SK-N-SH (cell line): Measurements from ENCODE around the gene SLC36A4. TPM values are rescaled to one million over a fixed set of nuclear protein-coding genes. Genes with fewer than 3 reads are reported as not detected.

Experiments used
- CTCF ChIA-PET: fragments of 300-600, 350-600 bp; formaldehyde crosslinking; extraction: SDS; loops from one replicate; lab custom pipeline; 2021; lab: Yijun Ruan, JAX
- POLR2A ChIA-PET: fragments of 350-600 bp; sonication (Branson Sonifier 250); formaldehyde crosslinking; extraction: SDS; loops from one replicate; lab custom pipeline; 2020; ENCODE audit warnings: antibody characterized with exemption, inconsistent platforms; lab: Yijun Ruan, JAX
- DNase-seq: peaks from one replicate; pipeline ENCODE4 v3.0.0; 2012
- H2AFZ ChIP-seq: fragments of 200-600 bp; sonication (generic); 2 replicates; pipeline ENCODE4 v1.8.1; 2016; ENCODE audit warnings: antibody characterized with exemption, mild to moderate bottlenecking, low read depth
- H3F3A ChIP-seq: fragments of 200-600 bp; sonication (generic); replicated peaks from 2 replicates; pipeline ENCODE3; 2016; ENCODE audit warnings: antibody characterized with exemption, mild to moderate bottlenecking; ENCODE audit not compliant: insufficient read depth
- H3K27ac ChIP-seq, 2 experiments: fragments of 200-500 bp in 1 of 2; fragments of 200-600 bp in 1 of 2; sonication (Bioruptor generic) in 1 of 2; sonication (generic), shearing (Covaris generic) in 1 of 2; 2 replicates each; pipeline versions ENCODE4 v1.5.1 to v1.6.1; 2014 to 2016; ENCODE audit warnings: low read depth in 2 of 2, inconsistent platforms in 1 of 2, low read length in 1 of 2, mild to moderate bottlenecking in 1 of 2, mixed read lengths in 1 of 2
- H3K27me3 ChIP-seq: fragments of 200-600 bp; sonication (generic), shearing (Covaris generic); 2 replicates; pipeline ENCODE4 v1.6.1; 2016; ENCODE audit warnings: mixed run types; ENCODE audit not compliant: insufficient read depth
- H3K36me3 ChIP-seq, 2 experiments: fragments of 200-500 bp in 1 of 2; fragments of 200-600 bp in 1 of 2; sonication (Bioruptor generic) in 1 of 2; sonication (generic) in 1 of 2; replicated peaks in 1 of 2; 2 replicates each; pipeline versions ENCODE3 to v1.5.1; 2014 to 2016; ENCODE audit warnings: low read length in 1 of 2, mild to moderate bottlenecking in 1 of 2; ENCODE audit not compliant: insufficient read depth in 2 of 2, control insufficient read depth in 1 of 2
- H3K4me1 ChIP-seq, 2 experiments: fragments of 200-500 bp in 1 of 2; fragments of 200-600 bp in 1 of 2; sonication (Bioruptor generic) in 1 of 2; sonication (generic), shearing (Covaris generic) in 1 of 2; 2 replicates each; pipeline versions ENCODE4 v1.5.1 to v1.6.1; 2014 to 2016; ENCODE audit warnings: low read depth in 1 of 2, low read length in 1 of 2, mixed run types in 1 of 2; ENCODE audit not compliant: insufficient read depth in 2 of 2, control insufficient read depth in 1 of 2
- H3K4me2 ChIP-seq: fragments of 200-600 bp; sonication (generic), shearing (Covaris generic); 2 replicates; pipeline ENCODE4 v1.6.1; 2017; ENCODE audit warnings: mixed run types
- H3K4me3 ChIP-seq, 2 experiments: fragments of 200-500 bp in 1 of 2; fragments of 200-600 bp in 1 of 2; sonication (Bioruptor generic) in 1 of 2; sonication (generic), shearing (Covaris generic) in 1 of 2; 2 replicates each; pipeline versions ENCODE4 v1.5.1 to v1.8.1; 2014 to 2016; ENCODE audit warnings: low read depth in 2 of 2, inconsistent platforms in 1 of 2, low read length in 1 of 2, mild to moderate bottlenecking in 1 of 2, mixed read lengths in 1 of 2, moderate library complexity in 1 of 2
- H3K79me2 ChIP-seq: fragments of 200-600 bp; sonication (generic); 2 replicates; pipeline ENCODE4 v1.8.1; 2017; ENCODE audit warnings: mild to moderate bottlenecking; ENCODE audit not compliant: insufficient read depth
- H3K9ac ChIP-seq: fragments of 200-600 bp; sonication (generic); 2 replicates; pipeline ENCODE4 v1.6.1; 2017; ENCODE audit warnings: mixed run types
- H3K9me2 ChIP-seq: fragments of 200-600 bp; sonication (generic); 2 replicates; pipeline ENCODE4 v1.6.1; 2017; ENCODE audit warnings: mixed run types
- H3K9me3 ChIP-seq: fragments of 200-600 bp; sonication (generic); 2 replicates; pipeline ENCODE4 v1.6.1; 2017; ENCODE audit warnings: mixed run types, mild to moderate bottlenecking, moderate library complexity
- H4K20me1 ChIP-seq: fragments of 200-600 bp; sonication (generic); 2 replicates; pipeline ENCODE4 v1.6.1; 2017; ENCODE audit warnings: mild to moderate bottlenecking, mixed run types; ENCODE audit not compliant: insufficient read depth
- EP300 ChIP-seq, 2 experiments: IDR thresholded peaks; 2 replicates each; pipeline versions ENCODE4 v1.4.0 to v1.6.1; 2012; ENCODE audit warnings: borderline replicate concordance in 1 of 2, low read depth in 1 of 2, low read length in 1 of 2
- EZH2phosphoT487 ChIP-seq: fragments of 200-600 bp; sonication (generic); IDR thresholded peaks from 2 replicates; pipeline ENCODE4 v1.6.1; 2017; ENCODE audit warnings: low read depth, mixed run types, mild to moderate bottlenecking, antibody characterized with exemption, moderate library complexity, borderline replicate concordance
- FOSL2 ChIP-seq: IDR thresholded peaks from 2 replicates; pipeline ENCODE4 v1.4.0; 2012; ENCODE audit warnings: low read depth, mild to moderate bottlenecking, moderate library complexity, borderline replicate concordance
- FOXM1 ChIP-seq: IDR thresholded peaks from 2 replicates; pipeline ENCODE4 v1.4.0; 2012; ENCODE audit warnings: low read depth, mild to moderate bottlenecking
- GATA2 ChIP-seq: sonication (generic); formaldehyde crosslinking; IDR thresholded peaks from 2 replicates; pipeline ENCODE4 v1.5.0; 2020; ENCODE audit warnings: mild to moderate bottlenecking, missing genetic modification reagents
- RAD21 ChIP-seq: IDR thresholded peaks from 2 replicates; pipeline ENCODE4 v1.6.1; 2012; ENCODE audit warnings: mild to moderate bottlenecking, low read length
- RCOR1 ChIP-seq: fragments of 150-350 bp; IDR thresholded peaks from 2 replicates; pipeline ENCODE4 v1.6.1; 2017; ENCODE audit warnings: antibody characterized with exemption, low read length
- TEAD4 ChIP-seq: IDR thresholded peaks from 2 replicates; pipeline ENCODE4 v1.4.0; 2012; ENCODE audit warnings: mild to moderate bottlenecking, borderline replicate concordance; ENCODE audit not compliant: insufficient read depth
- YY1 ChIP-seq: IDR thresholded peaks from 2 replicates; pipeline ENCODE4 v1.4.0; 2012; ENCODE audit warnings: low read depth, mild to moderate bottlenecking
- WGBS: methylation state at CpG from one replicate; pipeline ENCODE4 v1.1.6; 2017; ENCODE audit warnings: low lambda C conversion rate; 5-methylcytosine and 5-hydroxymethylcytosine counted together
- polyA plus RNA-seq, 3 experiments: library from polyadenylated mRNA; depleted of rRNA; stranded (reverse); fragments of >200 nt; gene quantifications; 2 replicates each; pipeline ENCODE4 v1.2.3, GENCODE V29; 2012
- TF ChIP-seq, protein P1 (sequence below): fragments of 150-350 bp; IDR thresholded peaks from 2 replicates; pipeline ENCODE4 v1.6.1; 2016; ENCODE audit warnings: mild to moderate bottlenecking, low read depth, low read length

Gene SLC36A4
- polyA plus RNA-seq, 1 of the 3 experiments (the other 2 are of a cell fraction): 9.7 TPM

DNA sequence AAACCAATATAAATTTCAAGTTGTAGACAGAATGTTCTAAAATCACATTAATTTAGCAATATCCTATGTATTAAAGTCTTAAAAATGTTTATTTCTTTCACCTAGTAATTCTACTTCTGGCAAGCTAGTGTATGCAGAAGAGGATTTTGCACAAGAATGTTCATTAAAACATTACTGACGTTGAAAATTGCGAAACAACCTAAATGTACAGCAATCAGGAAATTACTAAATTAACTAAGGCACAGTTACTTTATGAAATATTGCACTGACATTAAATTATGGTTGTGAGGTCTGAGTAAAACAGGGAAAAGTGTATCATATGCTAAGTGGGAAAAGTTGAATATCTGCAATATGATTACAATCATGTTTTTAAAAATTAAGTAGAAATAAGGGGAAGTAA, 4.1 kb downstream of the SLC36A4 start (continued):
- TF ChIP-seq, protein P1, sequence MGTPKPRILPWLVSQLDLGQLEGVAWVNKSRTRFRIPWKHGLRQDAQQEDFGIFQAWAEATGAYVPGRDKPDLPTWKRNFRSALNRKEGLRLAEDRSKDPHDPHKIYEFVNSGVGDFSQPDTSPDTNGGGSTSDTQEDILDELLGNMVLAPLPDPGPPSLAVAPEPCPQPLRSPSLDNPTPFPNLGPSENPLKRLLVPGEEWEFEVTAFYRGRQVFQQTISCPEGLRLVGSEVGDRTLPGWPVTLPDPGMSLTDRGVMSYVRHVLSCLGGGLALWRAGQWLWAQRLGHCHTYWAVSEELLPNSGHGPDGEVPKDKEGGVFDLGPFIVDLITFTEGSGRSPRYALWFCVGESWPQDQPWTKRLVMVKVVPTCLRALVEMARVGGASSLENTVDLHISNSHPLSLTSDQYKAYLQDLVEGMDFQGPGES: no peak
- TF ChIP-seq TEAD4 (no peak), GATA2 (CRISPR knock-in tag) (no peak)

DNA sequence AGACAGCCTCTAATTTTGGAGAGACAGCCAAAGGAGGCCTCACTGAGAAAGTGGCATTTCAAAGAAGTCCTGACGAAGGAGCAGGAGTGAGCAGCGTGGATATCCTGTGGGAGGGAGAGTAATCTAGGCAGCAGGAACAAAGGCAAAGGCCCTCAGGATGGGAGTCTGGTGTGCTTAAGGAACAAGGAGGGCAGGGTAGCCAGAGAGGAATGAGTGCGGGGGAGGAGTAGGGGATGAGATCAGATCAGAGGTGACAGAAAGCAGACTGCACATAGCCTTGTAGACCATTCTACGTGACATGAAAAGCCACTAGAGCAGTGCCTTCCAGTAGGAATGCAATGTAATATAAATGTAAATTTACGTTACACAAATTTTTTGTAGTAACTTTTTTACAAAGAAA, 5.6 kb downstream of the SLC36A4 start:
- H3K36me3 ChIP-seq: peaks cover 0 to 29% of the 10 kb centered on the region in 2 experiments
- H3K9ac ChIP-seq: no peak overlapping the region
- WGBS: 99% methylated on average over 5 of the region's 5 CpGs
- no peaks in the 10 kb centered on the region for H3F3A ChIP-seq
- H3K79me2 ChIP-seq: peaks cover 97% of the 10 kb centered on the region
- ChIA-PET CTCF (interaction anchor here (2.4 kb wide), 1 partner anchor 22 kb away, joined by 11 read pairs; no protein-coding TSS in a partner anchor), POLR2A (no interaction called here)
- no peak overlapping the region for H3K4me3 ChIP-seq
- H3K4me2 ChIP-seq: no peak overlapping the region
- peaks cover 0 to 17% of the 10 kb centered on the region in 2 experiments; a peak in 2 of 4 replicates for H3K4me1 ChIP-seq
- no peaks in the 10 kb centered on the region for H3K27me3 ChIP-seq
- TF ChIP-seq EZH2phosphoT487 (no peak), GATA2 (CRISPR knock-in tag) (peak; percentile 46; the same call in 1 of the 2 replicates)
- H3K9me2 ChIP-seq: no peaks in the 10 kb centered on the region
- H3K9me3 ChIP-seq: peaks cover 11% of the 10 kb centered on the region; the same call in 1 of the 2 replicates
- peak; percentile 28 for DNase-seq
- H4K20me1 ChIP-seq: no peaks in the 10 kb centered on the region
- peak overlapping the region in 1 of 2 experiments; percentile 24; a peak in 2 of 4 replicates for H3K27ac ChIP-seq
- no peak overlapping the region for H2AFZ ChIP-seq

DNA sequence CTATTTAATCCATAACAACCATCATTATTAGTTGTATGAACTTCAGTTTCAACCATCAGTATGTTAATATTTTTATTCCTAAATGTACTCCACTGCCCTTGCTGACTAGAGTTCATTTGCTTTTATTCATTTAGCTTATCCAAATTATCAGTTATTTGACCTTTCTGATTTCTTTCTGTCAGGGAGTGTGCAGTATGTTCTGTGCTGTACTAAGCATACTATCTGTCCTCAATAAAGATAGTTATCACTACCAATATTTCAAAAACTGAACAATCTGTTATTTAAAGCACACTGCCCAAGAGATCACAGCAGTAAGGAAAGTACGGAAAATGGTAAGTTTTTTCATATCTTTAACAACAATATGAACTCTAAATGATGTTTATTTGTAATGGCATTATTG, 8.3 kb downstream of the SLC36A4 start:
- Histone ChIP-seq H3K36me3 (peaks cover 14 to 41% of the 10 kb centered on the region in 2 experiments), H3F3A (no peaks in the 10 kb centered on the region), H3K9me2 (no peaks in the 10 kb centered on the region), H2AFZ (no peak overlapping the region), H3K4me3 (no peak overlapping the region), H3K4me1 (peaks cover 0 to 9% of the 10 kb centered on the region in 2 experiments; a peak in 2 of 4 replicates), H3K27ac (no peak overlapping the region; a peak in 2 of 4 replicates), H3K9me3 (peaks cover 16% of the 10 kb centered on the region; the same call in 1 of the 2 replicates), H3K4me2 (no peak overlapping the region), H3K79me2 (peaks cover 84% of the 10 kb centered on the region), H3K27me3 (no peaks in the 10 kb centered on the region), H3K9ac (no peak overlapping the region), H4K20me1 (no peaks in the 10 kb centered on the region)
- CTCF ChIA-PET: interaction anchor here (0.6 to 1.2 kb wide), 2 partner anchors 12 to 248 kb away, joined by 3 to 4 read pairs; no protein-coding TSS in a partner anchor
- DNase-seq: no peak
- WGBS: 93% methylated on average over 1 of the region's 1 CpG
- POLR2A ChIA-PET: no interaction called here
- TF ChIP-seq FOXM1 (no peak), EP300 (IDR thresholded peaks at IDR 0.05; ENCODE audit: borderline replicate concordance in 1 of 2, low read depth in 1 of 2, low read length in 1 of 2) (peak in 1 of 2 experiments; percentile 52; a peak in 1 of 4 replicates), GATA2 (CRISPR knock-in tag) (peak; percentile 38; the same call in 1 of the 2 replicates), TEAD4 (no peak), RAD21 (no peak), RCOR1 (0 out of 2 replicates have a peak, but pooled peaks have one; percentile 55), FOSL2 (no peak), YY1 (no peak)
